Fibroblast of skin of back (primary cell): Measurements from ENCODE around the gene ACP1.

Source experiments
- DNase-seq: peaks from one replicate; pipeline ENCODE4 v3.0.0-alpha.2; 2013

The ACP1 gene

DNA sequence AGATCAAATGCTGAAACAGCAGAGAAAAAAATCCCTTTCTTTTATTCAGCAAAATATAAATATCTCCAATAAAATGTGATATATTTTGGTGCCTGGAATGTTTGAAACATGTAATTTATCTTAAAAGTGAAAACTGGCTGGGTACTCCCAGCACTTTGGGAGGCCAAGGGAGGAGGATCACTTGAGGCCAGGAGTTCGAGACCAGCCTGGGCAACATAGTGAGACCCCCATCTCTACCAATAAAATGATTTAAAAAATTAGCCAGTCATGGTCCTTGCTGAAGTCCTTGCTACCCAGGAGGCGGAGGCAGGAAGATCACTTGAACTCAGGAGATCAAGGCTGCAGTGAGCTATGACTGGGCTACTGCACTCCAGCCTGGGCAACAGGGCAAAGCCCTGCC is 9.6 kb upstream of the ACP1 start:
- no peak for DNase-seq

GRCh38 chr2:256094-256493 is 8.7 kb upstream of the ACP1 start:
- no peak for DNase-seq

DNA sequence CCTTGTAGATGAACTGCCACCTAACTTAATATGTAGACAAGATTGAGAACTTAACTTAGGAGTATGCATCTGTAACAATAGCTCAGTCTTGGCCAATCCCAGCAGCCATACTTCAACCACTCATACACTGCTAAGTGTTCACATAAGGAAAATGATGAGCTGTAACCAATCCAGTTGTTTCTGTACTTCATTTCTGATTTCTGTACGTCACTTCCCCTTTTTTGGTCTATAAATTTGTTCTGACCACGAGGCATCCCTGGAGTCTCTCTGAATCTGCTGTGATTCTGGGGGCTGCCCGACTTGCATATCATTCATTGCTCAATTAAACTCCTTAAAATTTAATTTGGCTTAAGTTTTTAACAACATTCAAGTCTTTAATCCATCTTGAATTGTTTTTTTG is 7.3 kb upstream of the ACP1 start:
- no peak for DNase-seq

GRCh38 chr2:257842-258241 is 6.9 kb upstream of the ACP1 start:
- no peak for DNase-seq

DNA sequence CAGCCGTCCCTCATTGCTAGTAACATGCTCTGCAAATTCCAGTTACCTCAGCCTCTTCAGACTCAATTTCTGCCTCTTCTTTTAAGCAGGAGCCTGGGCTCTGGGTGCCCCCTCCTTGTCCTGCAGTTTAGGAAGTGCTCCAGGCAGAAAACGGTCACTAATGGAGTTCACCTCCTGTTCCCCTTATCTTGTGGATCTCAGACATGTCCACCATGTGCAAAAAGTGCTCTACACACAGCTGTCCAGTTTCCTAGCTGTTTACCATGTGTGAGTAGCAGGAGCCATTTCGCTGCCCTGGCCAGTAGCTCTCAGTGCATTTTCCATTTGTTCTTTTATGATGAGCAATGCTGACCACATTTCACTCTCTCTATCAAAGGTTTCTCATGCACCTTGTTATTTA is 5.8 kb upstream of the ACP1 start:
- DNase-seq: no peak

DNA sequence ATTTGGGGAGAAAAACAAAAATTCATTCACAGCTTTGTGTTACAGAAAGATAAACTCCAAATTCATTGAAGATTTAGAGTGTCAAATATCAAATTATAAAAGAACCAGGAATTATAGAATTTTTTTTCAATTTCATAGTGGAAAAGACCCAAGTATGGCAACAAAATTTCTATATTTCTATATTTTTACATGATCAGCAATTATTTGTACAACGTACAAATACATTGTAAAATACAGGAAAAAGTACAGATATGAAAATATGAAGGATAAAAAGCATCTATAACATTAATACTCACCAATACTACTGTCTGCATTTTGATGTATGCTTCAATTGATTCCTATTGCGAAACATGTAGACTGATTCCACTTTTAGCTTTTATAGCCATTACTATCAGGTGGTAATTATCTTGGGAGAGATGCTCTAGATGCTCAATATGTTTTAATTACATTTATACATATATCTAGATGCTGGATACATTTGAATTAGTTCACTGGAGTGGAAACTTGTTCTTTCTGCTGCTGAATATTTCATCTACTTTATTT is 4.9 kb upstream of the ACP1 start:
- no peak for DNase-seq

- no peak for DNase-seq
These were observed 4.1 kb upstream of the ACP1 start for GRCh38 chr2:260507-261161.

DNA sequence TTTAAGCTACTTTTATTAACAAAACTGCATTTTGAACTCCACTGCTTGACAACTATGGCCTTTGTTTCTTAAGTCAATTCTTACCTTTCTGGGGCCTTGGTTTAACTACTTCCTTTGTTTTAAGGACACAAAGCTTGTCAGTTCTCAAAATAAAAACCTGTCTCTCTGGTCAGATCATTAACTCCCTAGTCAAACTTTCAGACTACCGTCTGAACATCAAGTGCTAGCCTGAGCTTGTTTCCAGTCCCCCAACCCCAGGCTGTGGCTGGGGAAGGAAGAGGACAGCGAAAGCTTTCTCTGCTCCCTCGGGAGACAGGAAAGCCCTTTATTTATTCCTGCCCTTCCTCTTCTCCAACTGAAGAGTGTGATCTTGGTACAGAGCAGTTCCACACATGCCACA is 2.6 kb upstream of the ACP1 start:
- DNase-seq: no peak

DNA sequence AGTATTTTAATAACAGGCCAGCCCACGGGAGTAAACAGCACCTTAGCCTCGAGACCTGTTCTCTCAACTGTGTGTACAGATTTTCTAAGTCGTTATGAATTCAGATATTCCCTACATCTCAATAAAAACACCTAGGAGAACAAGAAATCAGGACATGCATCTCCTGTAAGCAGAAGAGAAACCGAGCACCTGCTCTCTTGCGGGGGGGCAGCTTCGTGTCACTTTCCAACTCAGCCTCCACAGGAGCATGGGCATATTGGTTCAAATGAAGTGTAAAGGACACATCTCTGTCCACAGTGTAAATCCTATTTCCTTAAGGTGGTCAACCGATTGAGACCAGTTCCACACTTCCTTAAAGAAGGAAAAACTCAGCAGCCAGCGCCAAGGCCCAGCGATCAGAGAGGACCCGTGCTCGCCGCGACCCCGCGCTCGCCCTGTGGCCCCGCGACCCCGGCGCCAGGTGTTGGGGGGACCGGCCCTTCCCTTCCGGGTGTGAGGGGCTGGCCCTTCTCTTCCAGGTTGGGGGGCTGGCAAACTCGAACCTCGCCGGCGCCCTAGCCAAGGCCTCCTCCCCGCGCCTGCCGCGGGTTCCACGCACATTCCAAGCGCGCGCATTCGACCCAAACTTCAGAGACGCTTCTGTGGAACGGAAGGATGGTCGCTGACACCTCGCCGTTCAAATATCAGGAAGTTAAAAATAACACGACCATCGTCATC is 1.6 kb upstream of the ACP1 start:
- DNase-seq: no peak

- peak; percentile 30 for DNase-seq
These were observed 814 bp upstream of the ACP1 start, which contains the start of gene SH3YL1 for GRCh38 chr2:263774-264492. SH3YL1 (minus strand) TSS chr2:264032; CDS start chr2:263984, 48 bp downstream.

GRCh38 chr2:268323-268722 is 3.6 kb downstream of the ACP1 start:
- DNase-seq: no peak

- no peak for DNase-seq
These were observed 4.7 kb downstream of the ACP1 start for GRCh38 chr2:269356-270030.

GRCh38 chr2:270861-271260 is 6.1 kb downstream of the ACP1 start:
- DNase-seq: no peak

DNA sequence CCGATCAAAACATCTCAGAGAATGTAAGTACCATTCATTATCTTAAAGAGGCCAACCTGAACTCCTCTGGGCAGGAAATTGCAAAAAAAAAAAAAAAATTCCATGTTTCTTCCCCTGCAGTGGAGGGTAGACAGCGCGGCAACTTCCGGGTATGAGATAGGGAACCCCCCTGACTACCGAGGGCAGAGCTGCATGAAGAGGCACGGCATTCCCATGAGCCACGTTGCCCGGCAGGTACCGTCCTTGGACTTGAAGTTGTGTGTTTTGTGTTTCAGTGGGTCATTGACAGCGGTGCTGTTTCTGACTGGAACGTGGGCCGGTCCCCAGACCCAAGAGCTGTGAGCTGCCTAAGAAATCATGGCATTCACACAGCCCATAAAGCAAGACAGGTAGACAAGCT is 7.2 kb downstream of the ACP1 start:
- DNase-seq: no peak

DNA sequence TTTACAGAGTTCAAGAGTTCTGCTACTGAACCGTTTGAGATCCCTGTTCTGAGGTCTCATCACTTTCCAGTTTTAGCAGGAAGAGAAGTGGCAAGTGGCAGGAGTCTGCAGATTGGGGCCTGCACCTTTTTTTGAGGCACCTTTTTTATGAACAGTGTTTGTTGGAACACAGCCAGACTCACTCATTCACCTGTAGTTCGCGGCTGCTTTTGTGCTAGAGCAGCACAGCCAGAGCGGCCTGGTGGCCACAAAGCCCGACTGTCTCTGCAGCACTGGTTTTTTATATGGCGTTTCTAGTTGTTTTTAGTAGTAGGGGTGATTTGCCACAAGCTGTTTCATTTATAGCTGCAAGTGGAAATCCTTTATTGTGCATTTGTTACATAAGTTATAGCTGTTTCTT is 8.6 kb downstream of the ACP1 start:
- DNase-seq: no peak

- no peak for DNase-seq
These were observed 9.8 kb downstream of the ACP1 start for GRCh38 chr2:274503-274902.

- DNase-seq: no peak
These were observed 10.7 kb downstream of the ACP1 start for GRCh38 chr2:275466-275865.

GRCh38 chr2:278312-278926 is 13.7 kb downstream of the ACP1 start:
- DNase-seq: no peak

DNA sequence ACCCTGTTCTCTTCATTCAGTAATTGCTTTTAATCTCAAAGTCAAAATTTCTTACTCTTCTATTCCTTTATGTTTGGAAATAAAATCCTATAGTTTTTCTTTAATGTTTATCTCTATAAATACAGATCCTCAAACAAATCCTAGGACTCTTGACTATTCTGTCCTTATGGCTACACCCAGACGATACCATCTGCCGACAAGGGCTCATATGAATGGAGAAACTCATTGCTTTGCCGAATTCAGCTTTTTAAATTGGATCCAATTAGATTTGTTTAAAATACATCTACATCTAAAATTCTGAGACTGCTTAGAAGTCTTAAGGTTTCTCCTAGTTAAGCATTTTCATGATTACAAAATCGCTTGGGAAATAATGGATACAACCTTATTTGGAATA is 14.2 kb downstream of the ACP1 start:
- no peak for DNase-seq

- DNase-seq: no peak
These were observed 14.6 kb downstream of the ACP1 start for GRCh38 chr2:279366-279765.

DNA sequence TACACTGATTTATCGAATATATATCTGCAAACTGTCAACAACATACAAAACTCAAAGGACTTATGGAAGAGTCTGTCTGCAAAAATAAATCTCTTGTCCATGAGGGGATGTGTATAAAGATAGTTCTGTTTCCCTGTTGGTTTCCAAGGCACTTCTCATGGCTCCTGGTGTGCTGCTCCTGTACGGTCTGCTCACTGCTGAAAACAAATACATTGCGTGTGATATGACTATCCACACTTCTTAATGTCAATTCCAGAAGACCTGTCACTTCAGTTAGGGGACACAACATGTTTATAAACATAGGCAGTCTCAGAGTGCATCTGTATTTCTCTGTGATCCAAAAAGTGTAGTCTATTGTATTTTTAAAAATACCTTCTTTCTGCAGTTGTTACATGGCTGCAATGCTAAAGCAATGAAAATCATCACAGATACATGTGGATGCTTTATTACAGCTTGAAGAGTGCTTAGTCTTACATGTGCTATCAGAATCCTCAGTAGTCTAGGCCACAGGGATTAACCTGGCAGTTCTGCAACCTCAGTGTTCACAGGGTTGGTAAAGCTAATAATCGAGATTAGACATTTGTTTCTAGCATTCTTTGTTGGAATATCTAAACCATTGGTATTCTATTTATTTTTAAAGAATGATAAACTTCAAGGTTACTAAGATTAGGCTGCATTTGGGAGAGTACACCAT is 15.4 kb downstream of the ACP1 start:
- DNase-seq: no peak

DNA sequence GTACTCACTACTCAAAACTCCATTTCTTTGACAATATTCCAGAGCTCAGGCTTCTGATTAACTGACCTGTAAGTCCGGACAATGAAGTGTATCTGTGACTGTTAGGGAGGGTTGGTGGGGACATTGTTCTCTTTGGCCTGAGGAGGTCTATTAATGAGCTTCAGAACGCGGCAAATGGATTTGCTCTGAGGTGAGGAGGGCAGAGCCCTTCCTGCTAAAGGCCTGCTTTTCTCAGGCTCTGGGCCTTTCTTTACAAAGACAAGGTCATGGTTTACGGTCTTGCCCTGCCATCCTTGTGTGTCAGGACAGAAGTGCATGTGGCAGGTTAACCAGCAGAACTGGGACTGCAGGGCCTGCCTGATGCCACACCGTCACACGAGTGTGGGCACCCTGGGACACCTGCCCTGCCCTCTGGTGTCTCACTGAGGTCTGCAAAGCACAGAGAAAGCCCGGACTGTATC is 15.9 kb downstream of the ACP1 start:
- no peak for DNase-seq
